Kidney (tissue), 14 donors: Measurements from ENCODE around the gene OR2T10. TPM values are rescaled to one million over a fixed set of nuclear protein-coding genes. Genes with fewer than 3 reads are reported as not detected.

Source experiments
- DNase-seq, 5 donors: peaks; one replicate each; pipeline ENCODE4 v3.0.0-alpha.2; 2013 to 2020
- FAIRE-seq: peaks from 2 replicates; lab custom pipeline; 2012; peaks lifted over from hg19 to GRCh38; lab: Jason Lieb, UNC
- H3K27ac ChIP-seq, 2 donors: one replicate each; pipeline ENCODE4 v1.7.0; 2013; ENCODE audit warnings: low read depth in 2 of 2, low read length in 2 of 2, inconsistent platforms in 1 of 2
- H3K27me3 ChIP-seq: one replicate; pipeline ENCODE4 v1.7.1; 2013; ENCODE audit warnings: low read length, inconsistent platforms; ENCODE audit not compliant: control insufficient read depth, insufficient read depth
- H3K36me3 ChIP-seq, 3 donors: one replicate each; pipeline versions ENCODE4 v1.7.0 to v1.7.1; 2013; ENCODE audit warnings: low read length in 3 of 3, control low read depth in 1 of 3, inconsistent platforms in 1 of 3; ENCODE audit not compliant: insufficient read depth in 3 of 3, control insufficient read depth in 2 of 3
- H3K4me1 ChIP-seq, 3 donors: one replicate each; pipeline versions ENCODE4 v1.7.0 to v1.7.1; 2013; ENCODE audit warnings: low read length in 3 of 3, inconsistent platforms in 1 of 3, low read depth in 1 of 3; ENCODE audit not compliant: control insufficient read depth in 2 of 3, insufficient read depth in 2 of 3
- H3K4me3 ChIP-seq, 3 donors: one replicate each; pipeline versions ENCODE4 v1.7.0 to v1.8.1; 2013; ENCODE audit warnings: low read length in 3 of 3, control low read depth in 1 of 3, inconsistent platforms in 1 of 3
- H3K9ac ChIP-seq, 3 donors: one replicate each; pipeline versions ENCODE4 v1.7.0 to v1.7.1; 2013; ENCODE audit warnings: low read length in 3 of 3, control low read depth in 1 of 3, inconsistent platforms in 1 of 3
- H3K9me3 ChIP-seq, 3 donors: one replicate each; pipeline versions ENCODE4 v1.7.0 to v1.7.1; 2013; ENCODE audit warnings: low read length in 3 of 3, control low read depth in 1 of 3, inconsistent platforms in 1 of 3; ENCODE audit not compliant: control insufficient read depth in 2 of 3, insufficient read depth in 1 of 3
- CTCF ChIP-seq: IDR thresholded peaks from 3 replicates; pipeline ENCODE4 v1.5.1; 2012; ENCODE audit warnings: mild to moderate bottlenecking, moderate library complexity, borderline replicate concordance; ENCODE audit not compliant: insufficient read depth; ENCODE audit errors: extremely low read depth
- intact Hi-C: fragments of 100-400 bp; cut with DNase I; formaldehyde crosslinking; loops from one replicate; pipeline ENCODE4 v1.11.1; 2022
- polyA plus RNA-seq: library from polyadenylated mRNA; stranded (reverse); fragments of 350-450 nt; fragmentation: Illumina TruSeq; extraction: RNeasy Lipid Tissue Mini Kit (QIAGEN cat#74804); gene quantifications from one replicate; pipeline ENCODE4 v1.2.3, GENCODE V29; 2014; ENCODE audit warnings: low read depth, low replicate concordance; ENCODE audit not compliant: insufficient read depth
- total RNA-seq: library from RNA; stranded (reverse); fragmentation: NEBNext Ultra II Directional; extraction: Animal tissue kit (Norgen Biotek cat#: 25700); gene quantifications from one replicate; pipeline ENCODE4 v1.2.1, GENCODE V29; 2021
- donor health status: control.
- donor health status: control.
- donor health status: control.
- donor health status: control.
- donor health status: control.
- donor health status: DM: yes; HTN: yes; CAD: no.
- donor health status: Normal renal cell carcinoma (clear cell type).

OR2T10 gene
- total and polyA plus RNA-seq, 2 donors from 2014 or later: 0.41 to 1.1 TPM

- H3K4me3 ChIP-seq: no peak overlapping the region
- H3K9ac ChIP-seq: no peak overlapping the region
- H3K36me3 ChIP-seq: no peaks in the 10 kb centered on the region
- FAIRE-seq (no peak), DNase-seq (no peak)
- no peak overlapping the region for H3K27ac ChIP-seq
- no peaks in the 10 kb centered on the region for H3K9me3 ChIP-seq
- no peak for TF ChIP-seq CTCF
- intact Hi-C loops: no loop called here
- H3K4me1 ChIP-seq: peaks cover 0 to 5% (median 0%) of the 10 kb centered on the region in 3 donors
- no peaks in the 10 kb centered on the region for H3K27me3 ChIP-seq
Observed at GRCh38 chr1:248610301-248610700, 12.8 kb upstream of the OR2T10 start.

- Histone ChIP-seq H3K9ac (no peak overlapping the region), H3K27me3 (no peaks in the 10 kb centered on the region), H3K27ac (no peak overlapping the region), H3K4me3 (no peak overlapping the region), H3K9me3 (no peaks in the 10 kb centered on the region), H3K36me3 (no peaks in the 10 kb centered on the region), H3K4me1 (no peaks in the 10 kb centered on the region)
- no peak for TF ChIP-seq CTCF
- DNase-seq: no peak
- no peak for FAIRE-seq
- intact Hi-C loops: no loop called here
Observed at GRCh38 chr1:248599396-248599795, 1.9 kb upstream of the OR2T10 start.

GRCh38 chr1:248596615-248597014, 885 bp downstream of the OR2T10 start:
- FAIRE-seq (no peak), DNase-seq (no peak)
- no peaks in the 10 kb centered on the region for H3K9me3 ChIP-seq
- no peaks in the 10 kb centered on the region for H3K4me1 ChIP-seq
- H3K4me3 ChIP-seq: no peak overlapping the region
- H3K36me3 ChIP-seq: no peaks in the 10 kb centered on the region
- H3K27me3 ChIP-seq: no peaks in the 10 kb centered on the region
- no peak overlapping the region for H3K9ac ChIP-seq
- intact Hi-C loops: no loop called here
- no peak overlapping the region for H3K27ac ChIP-seq
- TF ChIP-seq CTCF: no peak

- Histone ChIP-seq H3K27ac (no peak overlapping the region), H3K4me3 (no peak overlapping the region), H3K9me3 (no peaks in the 10 kb centered on the region), H3K4me1 (no peaks in the 10 kb centered on the region), H3K36me3 (no peaks in the 10 kb centered on the region), H3K27me3 (no peaks in the 10 kb centered on the region), H3K9ac (no peak overlapping the region)
- no peak for DNase-seq
- intact Hi-C loops: no loop called here
- no peak for TF ChIP-seq CTCF
- no peak for FAIRE-seq
Observed at GRCh38 chr1:248593226-248593625, 4.3 kb downstream of the OR2T10 start.
